Thyroid gland (tissue), 4 donors: ENCODE data around the gene PCGF1. TPM values are rescaled to one million over a fixed set of nuclear protein-coding genes. Genes with fewer than 3 reads are reported as not detected.

Source experiments
- DNase-seq, 2 donors: peaks; one replicate each; pipeline ENCODE4 v3.0.0-alpha.2; 2019
- H3K27ac ChIP-seq, 3 donors: fragments of 200-600 bp; sonication (generic); 1 replicate in 2 of 3; 2 replicates in 1 of 3; pipeline ENCODE4 v1.5.1; 2016 to 2019; ENCODE audit warnings: mild to moderate bottlenecking in 1 of 3, moderate library complexity in 1 of 3
- H3K27me3 ChIP-seq: fragments of 200-600 bp; sonication (generic); one replicate; pipeline ENCODE4 v1.5.1; 2019
- H3K36me3 ChIP-seq, 2 donors: fragments of 200-600 bp; sonication (generic); one replicate each; pipeline ENCODE4 v1.5.1; 2016 to 2019
- H3K4me1 ChIP-seq, 2 donors: fragments of 200-600 bp; sonication (generic); one replicate each; pipeline ENCODE4 v1.5.1; 2017 to 2019
- H3K4me3 ChIP-seq, 3 donors: fragments of 200-600 bp; sonication (generic); replicated peaks in 1 of 3; 1 replicate in 2 of 3; 2 replicates in 1 of 3; pipeline ENCODE4 v1.5.1; 2016; ENCODE audit warnings: mild to moderate bottlenecking in 1 of 3
- H3K9me3 ChIP-seq: fragments of 200-600 bp; sonication (generic); one replicate; pipeline ENCODE4 v1.5.1; 2017
- CTCF ChIP-seq, 6 experiments: fragments of 200-600 bp in 3 of 6; fragments of 450-650 bp in 3 of 6; sonication (generic) in 3 of 6; IDR thresholded peaks; one replicate each; pipeline ENCODE4 v1.5.1; 2016 to 2019; ENCODE audit warnings: antibody characterized with exemption in 6 of 6, mild to moderate bottlenecking in 2 of 6, inconsistent platforms in 1 of 6, moderate library complexity in 1 of 6
- POLR2A ChIP-seq, 2 donors: fragments of 450-650 bp; IDR thresholded peaks; one replicate each; pipeline ENCODE4 v1.6.1; 2017; ENCODE audit warnings: antibody characterized with exemption in 2 of 2, mild to moderate bottlenecking in 2 of 2, moderate library complexity in 1 of 2
- WGBS, 2 donors: methylation state at CpG; one replicate each; pipeline ENCODE4 v1.1.5; 2017; 5-methylcytosine and 5-hydroxymethylcytosine counted together
- intact Hi-C: fragments of 100-400 bp; cut with DNase I; formaldehyde crosslinking; loops from one replicate; pipeline ENCODE4 v1.15.1; 2023
- total RNA-seq, 4 donors: library from RNA; depleted of rRNA; stranded (reverse); fragments of >200 nt; gene quantifications; one replicate each; pipeline ENCODE4 v1.2.3, GENCODE V29; 2016

PCGF1 gene
- total RNA-seq, 4 donors from 2014 or later: 11.0 to 25.9 (median 17.1) TPM

- Histone ChIP-seq H3K4me3 (no peak overlapping the region), H3K27me3 (peaks cover 7% of the 10 kb centered on the region), H3K9me3 (no peaks in the 10 kb centered on the region), H3K27ac (no peak overlapping the region), H3K4me1 (peaks cover 31 to 39% of the 10 kb centered on the region in 2 donors), H3K36me3 (peaks cover 7% of the 10 kb centered on the region in 2 donors)
- DNase-seq: no peak
- intact Hi-C loops: no loop called here
- TF ChIP-seq POLR2A (IDR thresholded peaks at IDR 0.05): no peak
- TF ChIP-seq CTCF (IDR thresholded peaks at IDR 0.05): no peak
Observed at GRCh38 chr2:74500578-74500946, 6.9 kb downstream of the PCGF1 start.

DNA sequence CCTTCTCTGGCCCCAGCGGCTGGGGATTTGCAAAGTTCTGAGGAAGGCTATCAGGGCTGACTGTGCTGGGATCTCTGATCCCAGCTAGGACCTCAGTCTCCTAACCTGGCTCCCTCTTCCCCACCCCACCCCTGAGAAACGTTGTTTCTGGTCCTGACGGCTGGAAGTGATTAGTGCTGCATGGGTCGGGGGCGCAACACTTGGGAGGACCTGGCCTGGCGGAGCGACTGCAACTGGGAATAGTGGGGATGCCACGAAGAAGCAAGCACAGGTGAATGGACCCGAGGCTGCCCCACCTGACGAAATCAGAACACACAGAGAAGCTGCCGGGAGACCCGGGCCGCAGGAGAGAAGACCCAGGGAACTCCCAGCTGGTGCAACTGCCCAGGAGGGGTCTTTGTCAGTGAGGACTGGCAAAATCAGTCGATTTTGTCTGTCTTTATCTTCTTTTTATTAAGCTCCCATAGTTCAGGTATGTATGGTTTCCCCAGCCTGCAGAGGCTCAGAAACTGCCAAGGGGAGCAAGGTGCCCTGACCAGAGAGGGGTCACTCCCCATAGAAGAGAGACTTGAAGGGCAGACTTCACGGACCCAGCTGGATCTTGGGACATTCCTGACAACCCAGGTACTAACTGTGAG lies 7.4 kb downstream of the PCGF1 start:
- Histone ChIP-seq H3K27me3 (peaks cover 7% of the 10 kb centered on the region), H3K9me3 (no peaks in the 10 kb centered on the region), H3K4me1 (peaks cover 29 to 36% of the 10 kb centered on the region in 2 donors), H3K27ac (no peak overlapping the region), H3K36me3 (peaks cover 2% of the 10 kb centered on the region in 2 donors), H3K4me3 (no peak overlapping the region)
- intact Hi-C loops: no loop called here
- DNase-seq: no peak
- 70 to 77% methylated on average over 15 of the region's 15 CpGs for WGBS, 2 donors
- TF ChIP-seq CTCF (IDR thresholded peaks at IDR 0.05): no peak
- no peak for TF ChIP-seq POLR2A (IDR thresholded peaks at IDR 0.05)

DNA sequence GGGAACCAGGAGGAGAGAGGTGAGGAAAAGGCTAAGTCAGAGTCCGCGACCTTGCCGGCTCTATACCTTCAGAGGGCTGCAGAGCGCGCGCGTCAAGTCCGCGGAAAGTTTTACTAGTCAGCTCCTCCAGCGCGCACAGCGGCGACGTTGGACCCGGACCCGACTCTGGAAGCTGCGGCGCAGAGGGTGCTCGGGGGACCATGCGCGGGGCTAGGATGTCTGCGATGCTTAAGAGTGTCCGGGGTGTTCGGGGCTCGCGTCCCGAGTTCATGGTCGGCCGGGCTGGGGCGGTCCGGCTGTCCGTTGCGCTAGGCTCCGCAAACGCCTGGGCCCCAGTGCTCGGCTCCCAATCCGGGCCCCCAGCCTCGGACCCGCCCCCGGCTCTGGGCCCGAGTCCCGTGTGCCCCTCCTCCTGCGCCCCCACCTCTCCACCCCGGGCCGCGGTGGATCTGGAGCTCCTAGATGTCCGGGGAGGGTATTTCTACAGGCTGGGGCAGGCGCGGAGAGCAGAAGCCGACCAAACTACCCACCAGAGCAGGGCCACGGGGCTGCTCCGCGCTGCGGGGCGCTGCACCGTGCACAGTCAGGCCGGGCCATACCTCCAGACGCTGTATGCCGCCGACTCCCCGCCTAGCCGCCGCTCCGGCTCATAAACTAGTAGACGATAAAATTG lies 8.1 kb downstream of the PCGF1 start, which contains the start of gene LBX2:
Gene LBX2, minus strand, starts transcription at position 337 of the 673 bp plus-strand sequence. Its CDS starts 66 bp downstream, at position 271.
- no peak for DNase-seq
- Histone ChIP-seq H3K4me3 (peak within 1 kb of the TSS in 1 of 3 donors; percentile 19), H3K36me3 (no peaks in the 10 kb centered on the region), H3K27ac (no peak within 1 kb of the TSS), H3K9me3 (no peaks in the 10 kb centered on the region), H3K27me3 (peaks cover 7% of the 10 kb centered on the region), H3K4me1 (peaks cover 29 to 36% of the 10 kb centered on the region in 2 donors)
- WGBS, 2 donors: 9 to 13% methylated on average over 25 to 35 of the region's 65 CpGs
- intact Hi-C loops: no loop called here
- no peak for TF ChIP-seq CTCF (IDR thresholded peaks at IDR 0.05)
- no peak for TF ChIP-seq POLR2A (IDR thresholded peaks at IDR 0.05)

DNA sequence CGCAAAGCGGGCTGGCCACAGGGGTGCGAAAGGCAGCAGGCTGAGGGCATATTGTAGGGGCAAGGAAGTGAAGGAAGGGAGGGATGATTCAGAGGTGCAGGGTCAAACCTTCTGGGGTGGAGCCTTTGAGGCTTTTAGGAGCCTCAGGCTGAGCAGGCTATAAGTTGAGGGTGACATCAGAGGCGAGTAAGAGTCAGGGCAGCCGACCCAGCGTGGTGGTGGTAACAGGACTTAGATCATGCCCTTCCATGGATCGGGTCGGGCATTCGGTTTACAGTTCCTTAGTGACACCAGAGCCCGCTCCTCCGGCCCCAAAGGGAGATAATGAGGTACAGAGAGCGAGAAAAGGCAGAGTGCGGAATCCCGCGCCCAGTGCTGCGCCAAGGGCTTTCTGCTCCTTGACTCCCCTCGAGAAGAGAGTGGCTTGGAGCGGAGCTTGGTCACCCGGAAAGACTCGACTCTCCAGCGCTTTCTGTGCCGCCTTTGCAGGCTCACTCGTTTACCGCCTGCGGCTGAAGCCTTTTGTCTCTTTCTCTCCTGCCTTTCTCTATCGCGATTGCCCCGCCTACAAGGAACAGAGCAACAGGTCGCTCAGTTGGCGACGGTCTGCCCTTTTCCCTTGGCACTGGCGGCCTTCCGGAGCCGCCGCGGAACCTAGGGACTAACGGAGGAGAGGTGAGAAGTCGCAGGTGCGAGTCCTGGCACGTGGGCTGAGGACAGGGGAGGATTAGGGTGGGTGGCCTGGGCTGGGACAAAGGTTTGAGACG lies 8.8 kb downstream of the PCGF1 start:
- intact Hi-C loops: no loop called here
- TF ChIP-seq CTCF (IDR thresholded peaks at IDR 0.05) (no peak), POLR2A (IDR thresholded peaks at IDR 0.05) (no peak)

More for the DNA sequence above, 8.8 kb downstream of the PCGF1 start:
- H3K27ac ChIP-seq: no peak overlapping the region
- H3K4me3 ChIP-seq: peak overlapping the region in 1 of 3 donors; percentile 19
- WGBS, 2 donors: 4% methylated on average over 36 of the region's 41 CpGs
- peaks cover 7% of the 10 kb centered on the region for H3K27me3 ChIP-seq
- H3K36me3 ChIP-seq: peaks cover 0 to under 1% of the 10 kb centered on the region in 2 donors
- H3K4me1 ChIP-seq: peaks cover 29 to 33% of the 10 kb centered on the region in 2 donors
- H3K9me3 ChIP-seq: no peaks in the 10 kb centered on the region
- DNase-seq: peak; percentile 66 to 67
